H1 (cell line): ENCODE data around the gene MGRN1. TPM values are rescaled to one million over a fixed set of nuclear protein-coding genes. Genes with fewer than 3 reads are reported as not detected.

Experiments used
- CTCF ChIA-PET: fragments of 300-600 bp; sonication (Branson Sonifier 250); formaldehyde crosslinking; loops from one replicate; lab custom pipeline; 2021; ENCODE audit not compliant: partially characterized antibody; lab: Charles Lee
- POLR2A ChIA-PET: fragments of 300-600 bp; sonication (Branson Sonifier 250); formaldehyde crosslinking; loops from one replicate; lab custom pipeline; 2021; ENCODE audit warnings: inconsistent platforms; ENCODE audit not compliant: partially characterized antibody; lab: Charles Lee
- DNase-seq, 2 experiments: peaks; one replicate each; pipeline versions ENCODE4 v3.0.0 to v3.0.0-alpha.2; 2010 to 2022; ENCODE audit warnings: low spot score in 2 of 2, low read depth in 1 of 2, mixed read lengths in 1 of 2
- FAIRE-seq: peaks from 2 replicates; lab custom pipeline; 2011; peaks lifted over from hg19 to GRCh38; lab: Jason Lieb, UNC
- H2AFZ ChIP-seq: 2 replicates; pipeline ENCODE4 v1.8.1; 2012; ENCODE audit warnings: low read length, inconsistent platforms
- H2AK5ac ChIP-seq: 2 replicates; pipeline ENCODE4 v1.6.1; 2013; ENCODE audit warnings: low read depth, low read length
- H2BK120ac ChIP-seq: replicated peaks from 2 replicates; pipeline ENCODE3; 2013; ENCODE audit warnings: low read depth, low read length, inconsistent platforms
- H2BK12ac ChIP-seq: 2 replicates; pipeline ENCODE4 v1.6.1; 2013; ENCODE audit warnings: low read depth, low read length
- H2BK15ac ChIP-seq: 2 replicates; pipeline ENCODE4 v1.6.1; 2013; ENCODE audit warnings: low read length
- H2BK20ac ChIP-seq: 2 replicates; pipeline ENCODE4 v1.6.1; 2013; ENCODE audit warnings: low read length
- H2BK5ac ChIP-seq: 2 replicates; pipeline ENCODE4 v1.6.1; 2013; ENCODE audit warnings: low read depth, low read length
- H3K14ac ChIP-seq: 2 replicates; pipeline ENCODE4 v1.6.1; 2013; ENCODE audit warnings: inconsistent platforms; ENCODE audit not compliant: insufficient read length
- H3K18ac ChIP-seq: 2 replicates; pipeline ENCODE4 v1.6.1; 2013; ENCODE audit warnings: low read length; ENCODE audit errors: extremely low read depth
- H3K23ac ChIP-seq: 2 replicates; pipeline ENCODE4 v1.6.1; 2013; ENCODE audit warnings: inconsistent platforms; ENCODE audit not compliant: insufficient read length
- H3K23me2 ChIP-seq: 2 replicates; pipeline ENCODE4 v1.6.1; 2013; ENCODE audit warnings: low read depth, low read length
- H3K27ac ChIP-seq: 2 replicates; pipeline ENCODE4 v1.6.1; 2011; ENCODE audit warnings: low read depth, low read length, inconsistent platforms
- H3K27me3 ChIP-seq, 4 experiments: replicated peaks in 1 of 4; 1 replicate in 1 of 4; 2 replicates in 3 of 4; pipeline versions ENCODE4 v1.6.1 to v1.8.1; 2011 to 2013; ENCODE audit warnings: low read length in 3 of 4, mild to moderate bottlenecking in 3 of 4, inconsistent platforms in 2 of 4, mixed read lengths in 2 of 4, moderate library complexity in 1 of 4; ENCODE audit not compliant: control insufficient read depth in 3 of 4, insufficient read depth in 3 of 4; ENCODE audit errors: extremely low read depth in 1 of 4
- H3K36me3 ChIP-seq, 4 experiments: 2 replicates each; pipeline versions ENCODE4 v1.6.1 to v1.8.1; 2011 to 2013; ENCODE audit warnings: mild to moderate bottlenecking in 4 of 4, low read length in 3 of 4, moderate library complexity in 2 of 4, control low read depth in 1 of 4, inconsistent platforms in 1 of 4; ENCODE audit not compliant: insufficient read depth in 4 of 4, control insufficient read depth in 2 of 4
- H3K4ac ChIP-seq: replicated peaks from 2 replicates; pipeline ENCODE3; 2013; ENCODE audit warnings: low read length, low read depth, mixed read lengths, inconsistent platforms; ENCODE audit not compliant: insufficient read length
- H3K4me1 ChIP-seq, 4 experiments: replicated peaks in 1 of 4; 1 replicate in 1 of 4; 2 replicates in 3 of 4; pipeline versions ENCODE4 v1.6.1 to v1.8.1; 2011 to 2013; ENCODE audit warnings: low read length in 3 of 4, inconsistent platforms in 2 of 4, mixed read lengths in 1 of 4; ENCODE audit not compliant: insufficient read depth in 4 of 4, control insufficient read depth in 3 of 4
- H3K4me2 ChIP-seq, 2 experiments: 2 replicates each; pipeline versions ENCODE4 v1.6.1 to v1.8.1; 2011 to 2013; ENCODE audit warnings: low read depth in 2 of 2, low read length in 2 of 2, control low read depth in 1 of 2, inconsistent platforms in 1 of 2, mild to moderate bottlenecking in 1 of 2; ENCODE audit not compliant: insufficient read depth in 1 of 2
- H3K4me3 ChIP-seq, 4 experiments: fragments of 200-600, 300-600 bp in 1 of 4; sonication (generic), shearing (Covaris generic), sonication (Bioruptor Twin) in 1 of 4; 2 replicates each; pipeline versions ENCODE4 v1.5.1 to v1.8.1; 2011 to 2016; ENCODE audit warnings: low read length in 4 of 4, low read depth in 3 of 4, control low read depth in 2 of 4, inconsistent platforms in 2 of 4, mild to moderate bottlenecking in 2 of 4, mixed read lengths in 1 of 4, moderate library complexity in 1 of 4; ENCODE audit not compliant: insufficient read depth in 2 of 4; ENCODE audit errors: extremely low read depth in 1 of 4
- H3K56ac ChIP-seq: replicated peaks from 2 replicates; pipeline ENCODE3; 2013; ENCODE audit warnings: low read depth, mild to moderate bottlenecking, mixed read lengths, low read length, inconsistent platforms; ENCODE audit not compliant: insufficient read length
- H3K79me1 ChIP-seq: 2 replicates; pipeline ENCODE4 v1.6.1; 2013; ENCODE audit warnings: low read depth, low read length, control low read depth
- H3K79me2 ChIP-seq, 2 experiments: 2 replicates each; pipeline versions ENCODE4 v1.6.1 to v1.8.1; 2012 to 2013; ENCODE audit warnings: low read length in 2 of 2, mild to moderate bottlenecking in 2 of 2, inconsistent platforms in 1 of 2; ENCODE audit not compliant: insufficient read depth in 2 of 2, control insufficient read depth in 1 of 2
- H3K9ac ChIP-seq, 4 experiments: replicated peaks in 1 of 4; 1 replicate in 1 of 4; 2 replicates in 3 of 4; pipeline versions ENCODE4 v1.6.1 to v1.8.1; 2011 to 2013; ENCODE audit warnings: low read depth in 3 of 4, low read length in 3 of 4, control low read depth in 2 of 4, mild to moderate bottlenecking in 2 of 4, moderate library complexity in 2 of 4, inconsistent platforms in 1 of 4; ENCODE audit errors: extremely low read depth in 1 of 4
- H3K9me3 ChIP-seq, 2 experiments: 2 replicates each; pipeline versions ENCODE4 v1.6.1 to v1.8.1; 2012 to 2013; ENCODE audit warnings: mild to moderate bottlenecking in 2 of 2, moderate library complexity in 2 of 2, control low read depth in 1 of 2, inconsistent platforms in 1 of 2, low read depth in 1 of 2, low read length in 1 of 2, mixed read lengths in 1 of 2; ENCODE audit not compliant: insufficient read depth in 2 of 2
- H4K20me1 ChIP-seq, 2 experiments: replicated peaks in 1 of 2; 2 replicates each; pipeline versions ENCODE3 to v1.8.1; 2011 to 2013; ENCODE audit warnings: inconsistent platforms in 2 of 2, low read length in 2 of 2, mild to moderate bottlenecking in 1 of 2; ENCODE audit not compliant: insufficient read depth in 2 of 2, control insufficient read depth in 1 of 2
- H4K5ac ChIP-seq: 2 replicates; pipeline ENCODE4 v1.6.1; 2013; ENCODE audit warnings: low read length, low read depth, mixed read lengths, inconsistent platforms; ENCODE audit not compliant: insufficient read length
- H4K8ac ChIP-seq: 2 replicates; pipeline ENCODE4 v1.8.0; 2013; ENCODE audit warnings: mild to moderate bottlenecking, moderate library complexity, low read length, inconsistent platforms; ENCODE audit not compliant: insufficient read depth; ENCODE audit errors: extremely low read depth
- H4K91ac ChIP-seq: replicated peaks from 2 replicates; pipeline ENCODE3; 2013; ENCODE audit warnings: low read length, mixed read lengths, inconsistent platforms; ENCODE audit not compliant: insufficient read length
- ATF3 ChIP-seq: IDR thresholded peaks from 2 replicates; pipeline ENCODE4 v1.6.1; 2011; ENCODE audit warnings: low read depth, mild to moderate bottlenecking, low read length; ENCODE audit not compliant: insufficient read depth
- CTBP2 ChIP-seq: IDR thresholded peaks from 2 replicates; pipeline ENCODE4 v1.7.0; 2011; ENCODE audit warnings: borderline replicate concordance, mild to moderate bottlenecking, moderate library complexity, mixed read lengths, low read length; ENCODE audit not compliant: insufficient read depth, insufficient read length
- JUN ChIP-seq: IDR thresholded peaks from 2 replicates; pipeline ENCODE4 v1.6.1; 2011; ENCODE audit warnings: low read depth, mild to moderate bottlenecking, improper control_type of control experiment, low read length
- KDM4A ChIP-seq: IDR thresholded peaks from one replicate; pipeline ENCODE4 v1.7.1; 2012; ENCODE audit warnings: low read depth, mild to moderate bottlenecking, moderate library complexity, low read length, inconsistent platforms; ENCODE audit not compliant: severe bottlenecking
- RNF2 ChIP-seq: fragments of 200-900, 300-1000 bp; sonication (generic); IDR thresholded peaks from 2 replicates; pipeline ENCODE4 v1.7.1; 2016; ENCODE audit warnings: borderline replicate concordance, low read depth, mild to moderate bottlenecking, antibody characterized with exemption, low read length; ENCODE audit not compliant: poor library complexity, severe bottlenecking; ENCODE audit errors: missing control alignments
- USF2 ChIP-seq: IDR thresholded peaks from 2 replicates; pipeline ENCODE4 v1.6.1; 2011; ENCODE audit warnings: low read length, improper control_type of control experiment
- ZNF274 ChIP-seq: IDR thresholded peaks from 2 replicates; pipeline ENCODE4 v1.7.0; 2012; ENCODE audit warnings: low read length, borderline replicate concordance; ENCODE audit errors: extremely low read depth
- WGBS, 2 experiments: shearing (Covaris generic) in 1 of 2; methylation state at CpG; one replicate each; pipeline versions ENCODE4 v1.1.6 to v1.1.7; 2013 to 2015; ENCODE audit warnings: low lambda C conversion rate in 2 of 2, mixed read lengths in 2 of 2, inconsistent platforms in 1 of 2, low coverage in 1 of 2, missing lambda C conversion rate in 1 of 2; ENCODE audit not compliant: insufficient replicate concordance in 2 of 2, insufficient coverage in 1 of 2, insufficient read length in 1 of 2; ENCODE audit errors: extremely low coverage in 1 of 2, missing lambda C conversion rate in 1 of 2; 5-methylcytosine and 5-hydroxymethylcytosine counted together
- polyA plus RNA-seq, 7 experiments: library from polyadenylated mRNA; depleted of rRNA in 3 of 7; stranded (reverse) in 5 of 7; unstranded in 2 of 7; fragments of >200 nt in 5 of 7; fragments of 200-250 nt in 2 of 7; gene quantifications; 1 replicate in 5 of 7; 2 replicates in 1 of 7; 4 replicates in 1 of 7; pipeline versions ENCODE4 v1.2.1 to v1.2.3, GENCODE V29; 2011 to 2013; ENCODE audit warnings: missing spikeins in 2 of 7, mixed read lengths in 2 of 7
- total RNA-seq: library from RNA; stranded (reverse); fragmentation: NEBNext Ultra II Directional; extraction: Animal tissue kit (Norgen Biotek cat#: 25700); gene quantifications from 2 replicates; pipeline ENCODE4 v1.2.1, GENCODE V29; 2021

Gene MGRN1
- total and polyA plus RNA-seq, 2 of the 8 experiments (the other 6 are each of a cell fraction or from before 2014, with no cell fraction given): 15.0 to 82.3 TPM

GRCh38 chr16:4601036-4601863 is 23.4 kb upstream of the MGRN1 start:
- Histone ChIP-seq H4K8ac (no peak overlapping the region), H2BK15ac (no peak overlapping the region), H4K5ac (no peak overlapping the region), H3K9ac (no peak overlapping the region), H3K36me3 (no peaks in the 10 kb centered on the region), H2BK120ac (no peak overlapping the region), H3K27ac (no peak overlapping the region), H3K27me3 (no peaks in the 10 kb centered on the region; a peak in 1 of 7 replicates), H3K23me2 (no peaks in the 10 kb centered on the region), H2AK5ac (no peak overlapping the region), H3K14ac (no peak overlapping the region), H2AFZ (no peak overlapping the region), H4K91ac (no peak overlapping the region), H3K79me1 (no peaks in the 10 kb centered on the region), H2BK12ac (no peak overlapping the region), H3K23ac (no peak overlapping the region), H3K18ac (no peak overlapping the region), H3K56ac (no peak overlapping the region), H3K4ac (no peak overlapping the region), H3K79me2 (no peaks in the 10 kb centered on the region), H4K20me1 (no peaks in the 10 kb centered on the region), H3K4me3 (no peak overlapping the region), H3K4me2 (no peak overlapping the region), H3K9me3 (no peaks in the 10 kb centered on the region), H2BK20ac (no peak overlapping the region), H2BK5ac (no peak overlapping the region), H3K4me1 (peaks cover 0 to 14% (median 6%) of the 10 kb centered on the region in 4 experiments; a peak in 6 of 7 replicates)
- ChIA-PET POLR2A (interaction anchor here (1.0 to 7.6 kb wide), 5 partner anchors 9 to 30 kb away, joined by 3 to 55 read pairs (median 4); partner anchors contain the start of gene UBALD1), CTCF (interaction anchor here (1.5 to 2.2 kb wide), 2 partner anchors 16 to 83 kb away, joined by 5 to 6 read pairs; no protein-coding TSS in a partner anchor)
- WGBS, 2 experiments: 82% methylated on average over 18 of the region's 18 CpGs; no CpG with 5 or more reads in 1 of the 2 experiments
- DNase-seq: no peak
- FAIRE-seq: no peak
- TF ChIP-seq ATF3 (no peak), RNF2 (no peak), CTBP2 (no peak), KDM4A (no peak), JUN (no peak), USF2 (no peak), ZNF274 (no peak)
